ENCODE data around the gene BPIFB1. TPM values are rescaled to one million over a fixed set of nuclear protein-coding genes. Genes with fewer than 3 reads are reported as not detected.

BPIFB1 gene
- total RNA-seq, 4 donors from 2014 or later, result 0.58 to 128 TPM; not detected in 2

DNA sequence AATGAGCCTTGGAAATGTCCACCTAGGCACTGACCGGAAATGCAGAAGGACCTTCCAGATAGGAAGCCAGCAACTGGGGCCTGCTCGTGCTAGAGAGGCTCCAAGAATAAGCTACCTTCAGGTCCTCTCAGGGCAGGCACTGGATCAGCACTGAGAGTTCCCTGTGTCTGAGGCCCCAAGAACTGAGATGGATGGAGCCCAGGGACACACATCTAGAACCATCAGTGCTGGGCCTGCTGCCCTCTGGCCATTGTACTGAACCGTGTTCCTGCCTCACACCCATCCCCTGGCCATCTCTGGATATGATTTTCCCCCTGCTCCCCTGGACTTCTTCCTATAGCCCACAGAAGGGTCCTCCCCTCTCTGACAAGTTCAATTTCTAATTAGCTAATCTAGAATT, 36.9 kb upstream of the BPIFB1 start:
- H3K27me3 ChIP-seq, result no peaks in the 10 kb centered on the region
- no peaks in the 10 kb centered on the region for H3K9me3 ChIP-seq
- ATAC-seq, result no peak
- H3K36me3 ChIP-seq, result no peaks in the 10 kb centered on the region
- no peak for TF ChIP-seq POLR2AphosphoS5 (IDR thresholded peaks at IDR 0.05)
- H3K4me1 ChIP-seq, result no peaks in the 10 kb centered on the region
- H3K4me3 ChIP-seq, result no peak overlapping the region
- H3K27ac ChIP-seq, result no peak overlapping the region
- 20 to 46% methylated on average over 1 to 3 of the region's 3 CpGs for WGBS, 2 donors (ENCODE audit: low coverage in 1 of 2)

DNA sequence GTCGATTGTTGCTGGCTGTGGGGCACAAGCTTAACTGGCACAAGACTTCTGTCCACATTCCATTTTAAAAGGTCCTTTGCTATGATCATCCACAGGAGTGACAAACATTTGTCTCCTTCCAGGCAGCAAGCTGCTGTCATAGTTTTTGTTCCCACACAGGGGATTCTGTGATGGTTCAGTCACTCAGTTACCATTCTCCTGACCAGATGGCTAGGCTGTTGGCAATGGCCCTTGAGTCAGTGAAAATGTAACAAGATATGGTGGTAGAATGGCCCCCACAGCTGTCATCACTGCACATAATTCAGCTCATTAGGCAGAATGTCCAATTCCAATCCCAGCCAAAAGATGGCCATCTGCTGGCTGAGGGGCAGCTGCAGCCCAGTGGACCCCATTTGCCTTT, 33.6 kb upstream of the BPIFB1 start:
- Histone ChIP-seq H3K4me3 (no peak overlapping the region), H3K4me1 (no peaks in the 10 kb centered on the region), H3K36me3 (no peaks in the 10 kb centered on the region), H3K9me3 (no peaks in the 10 kb centered on the region), H3K27me3 (no peaks in the 10 kb centered on the region), H3K27ac (no peak overlapping the region)
- WGBS, 2 donors (ENCODE audit: low coverage in 1 of 2), result 83% methylated on average over 1 of the region's 1 CpG; no CpG with 5 or more reads in 1 of the 2 donors
- TF ChIP-seq POLR2A (IDR thresholded peaks at IDR 0.05) (no peak), EP300 (IDR thresholded peaks at IDR 0.05) (no peak), POLR2AphosphoS5 (IDR thresholded peaks at IDR 0.05) (no peak)
- TF ChIP-seq, protein P1, sequence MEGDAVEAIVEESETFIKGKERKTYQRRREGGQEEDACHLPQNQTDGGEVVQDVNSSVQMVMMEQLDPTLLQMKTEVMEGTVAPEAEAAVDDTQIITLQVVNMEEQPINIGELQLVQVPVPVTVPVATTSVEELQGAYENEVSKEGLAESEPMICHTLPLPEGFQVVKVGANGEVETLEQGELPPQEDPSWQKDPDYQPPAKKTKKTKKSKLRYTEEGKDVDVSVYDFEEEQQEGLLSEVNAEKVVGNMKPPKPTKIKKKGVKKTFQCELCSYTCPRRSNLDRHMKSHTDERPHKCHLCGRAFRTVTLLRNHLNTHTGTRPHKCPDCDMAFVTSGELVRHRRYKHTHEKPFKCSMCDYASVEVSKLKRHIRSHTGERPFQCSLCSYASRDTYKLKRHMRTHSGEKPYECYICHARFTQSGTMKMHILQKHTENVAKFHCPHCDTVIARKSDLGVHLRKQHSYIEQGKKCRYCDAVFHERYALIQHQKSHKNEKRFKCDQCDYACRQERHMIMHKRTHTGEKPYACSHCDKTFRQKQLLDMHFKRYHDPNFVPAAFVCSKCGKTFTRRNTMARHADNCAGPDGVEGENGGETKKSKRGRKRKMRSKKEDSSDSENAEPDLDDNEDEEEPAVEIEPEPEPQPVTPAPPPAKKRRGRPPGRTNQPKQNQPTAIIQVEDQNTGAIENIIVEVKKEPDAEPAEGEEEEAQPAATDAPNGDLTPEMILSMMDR (IDR thresholded peaks at IDR 0.05), result no peak
- ATAC-seq, result no peak

DNA sequence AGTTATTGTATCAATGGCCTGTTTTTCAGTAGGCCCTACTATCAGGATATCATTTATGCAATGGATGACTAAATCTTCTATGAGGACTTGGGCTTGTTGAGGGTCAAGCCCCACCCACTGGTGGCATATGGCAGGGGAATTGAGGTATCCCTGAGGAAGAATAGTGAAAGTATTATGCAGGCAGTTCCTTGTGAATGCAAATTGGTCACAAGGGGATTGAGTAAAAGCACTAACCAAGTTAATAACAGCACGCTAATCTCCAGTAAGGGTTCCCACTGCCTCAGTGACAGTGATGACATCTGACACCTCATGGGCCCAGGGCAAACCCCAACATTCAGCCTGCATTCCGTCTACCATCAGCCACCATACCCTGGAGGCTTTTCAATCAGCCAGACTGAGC, 32.3 kb upstream of the BPIFB1 start:
- 36 to 40% methylated on average over 2 of the region's 2 CpGs for WGBS, 2 donors (ENCODE audit: low coverage in 1 of 2)

DNA sequence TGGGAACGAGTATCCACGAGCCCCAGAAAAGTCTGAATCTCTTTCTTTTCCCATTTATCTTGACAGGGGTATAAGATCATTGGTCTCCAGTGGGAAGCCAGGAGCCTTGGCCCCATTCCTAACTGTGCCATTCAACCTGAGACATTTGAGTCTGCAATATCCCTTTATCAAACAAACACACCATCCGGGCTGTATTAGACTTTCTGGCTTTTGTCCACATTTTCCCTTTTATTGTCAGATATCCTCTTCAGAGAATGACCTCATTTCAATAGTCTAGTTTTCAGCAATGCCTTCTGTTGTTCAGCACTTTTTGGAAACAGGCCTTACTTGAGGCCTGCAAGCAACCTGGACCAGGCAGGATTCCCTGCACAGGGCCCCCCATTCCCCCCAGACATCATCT, 31.5 kb upstream of the BPIFB1 start:
- ATAC-seq, result no peak
- peaks cover under 1% of the 10 kb centered on the region for H3K27me3 ChIP-seq
- TF ChIP-seq, protein P1 (IDR thresholded peaks at IDR 0.05), result no peak
- TF ChIP-seq POLR2AphosphoS5 (IDR thresholded peaks at IDR 0.05) (no peak), POLR2A (IDR thresholded peaks at IDR 0.05) (no peak), EP300 (IDR thresholded peaks at IDR 0.05) (no peak)
- no peaks in the 10 kb centered on the region for H3K36me3 ChIP-seq
- WGBS, 2 donors (ENCODE audit: low coverage in 1 of 2), result 53 to 61% methylated on average over 3 of the region's 3 CpGs
- H3K27ac ChIP-seq, result no peak overlapping the region
- H3K4me3 ChIP-seq, result no peak overlapping the region
- no peaks in the 10 kb centered on the region for H3K4me1 ChIP-seq
- H3K9me3 ChIP-seq, result no peaks in the 10 kb centered on the region

More for the DNA sequence above, 32.3 kb upstream of the BPIFB1 start:
- ATAC-seq, result no peak
- no peaks in the 10 kb centered on the region for H3K4me1 ChIP-seq
- H3K36me3 ChIP-seq, result no peaks in the 10 kb centered on the region
- no peaks in the 10 kb centered on the region for H3K9me3 ChIP-seq
- TF ChIP-seq, protein P1 (IDR thresholded peaks at IDR 0.05), result no peak
- no peak for TF ChIP-seq POLR2A (IDR thresholded peaks at IDR 0.05)
- TF ChIP-seq POLR2AphosphoS5 (IDR thresholded peaks at IDR 0.05), result no peak
- no peak for TF ChIP-seq EP300 (IDR thresholded peaks at IDR 0.05)
- no peak overlapping the region for H3K27ac ChIP-seq
- H3K4me3 ChIP-seq, result no peak overlapping the region
- H3K27me3 ChIP-seq, result no peaks in the 10 kb centered on the region

DNA sequence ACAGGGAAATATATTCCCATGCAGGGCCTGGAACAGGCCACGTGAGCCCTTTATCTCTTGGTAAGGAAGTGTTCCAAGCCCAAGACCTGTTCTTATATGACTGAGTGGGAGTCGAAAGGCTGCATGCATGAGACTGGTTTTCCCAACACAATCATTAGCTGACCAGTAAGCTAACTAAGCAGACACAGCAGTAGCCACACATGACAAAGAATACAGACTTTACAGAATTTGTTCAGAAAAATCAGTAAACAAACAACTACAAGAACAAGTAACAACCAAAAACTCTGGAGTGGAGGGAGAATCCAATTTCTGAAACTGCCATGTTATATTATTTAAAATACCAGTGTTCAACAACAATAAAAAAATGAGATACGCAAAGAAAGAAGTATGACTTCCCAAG, 30.6 kb upstream of the BPIFB1 start:
- H3K4me3 ChIP-seq, result no peak overlapping the region
- TF ChIP-seq, protein P1 (IDR thresholded peaks at IDR 0.05), result no peak
- TF ChIP-seq EP300 (IDR thresholded peaks at IDR 0.05) (no peak), POLR2A (IDR thresholded peaks at IDR 0.05) (no peak), POLR2AphosphoS5 (IDR thresholded peaks at IDR 0.05) (no peak)
- no peaks in the 10 kb centered on the region for H3K36me3 ChIP-seq
- H3K9me3 ChIP-seq, result no peaks in the 10 kb centered on the region
- 96 to 100% methylated on average over 2 to 3 of the region's 3 CpGs for WGBS, 2 donors (ENCODE audit: low coverage in 1 of 2)
- H3K27ac ChIP-seq, result no peak overlapping the region
- peaks cover 5% of the 10 kb centered on the region for H3K27me3 ChIP-seq
- H3K4me1 ChIP-seq, result no peaks in the 10 kb centered on the region
- no peak for ATAC-seq
